HG02588 (cell line): ENCODE data around the gene BICD1.
"Not testable (repeated sequence)": the region's sequence is repeated elsewhere in the genome, so short reads cannot be mapped to it uniquely, and the experiment has no call there.

Experiments used
- ATAC-seq: cut with Tn5 transposase; IDR thresholded peaks from one replicate; pipeline ENCODE4 v1.9.1; 2021; ENCODE audit warnings: mild to moderate bottlenecking, moderate library complexity; ENCODE audit not compliant: unreplicated experiment

BICD1 gene

DNA sequence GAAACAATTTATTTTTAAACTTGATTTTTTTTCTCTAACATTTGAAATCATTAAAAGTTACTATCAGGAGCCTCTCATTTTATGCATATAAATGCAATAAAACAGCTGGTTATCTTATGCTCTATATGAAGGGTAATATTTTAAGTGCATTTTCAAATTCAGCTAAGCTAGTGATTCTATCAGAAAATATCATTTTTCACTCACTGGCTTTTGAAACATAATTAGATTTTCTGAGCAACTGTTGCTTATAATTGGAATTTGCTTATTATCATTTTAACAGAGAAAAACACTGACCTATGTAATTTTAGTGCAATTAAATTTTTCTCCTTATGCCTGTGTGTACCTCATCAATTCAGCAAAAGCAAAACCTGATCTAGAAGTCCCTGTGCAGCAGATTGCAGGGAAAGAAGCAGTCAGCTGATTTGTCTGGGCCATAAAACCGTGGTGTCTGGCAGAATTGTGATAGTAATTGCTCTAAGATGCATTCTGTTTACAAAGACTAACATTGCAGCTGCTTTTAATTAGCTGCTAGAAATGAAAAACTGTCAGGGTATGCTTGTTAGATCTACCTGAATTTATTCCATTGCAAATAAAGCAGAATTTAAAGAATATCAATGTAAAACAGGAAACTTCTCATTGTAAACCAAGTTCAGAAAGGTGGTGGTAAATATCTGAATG lies 75.0 kb downstream of the BICD1 start:
- ATAC-seq = no peak

DNA sequence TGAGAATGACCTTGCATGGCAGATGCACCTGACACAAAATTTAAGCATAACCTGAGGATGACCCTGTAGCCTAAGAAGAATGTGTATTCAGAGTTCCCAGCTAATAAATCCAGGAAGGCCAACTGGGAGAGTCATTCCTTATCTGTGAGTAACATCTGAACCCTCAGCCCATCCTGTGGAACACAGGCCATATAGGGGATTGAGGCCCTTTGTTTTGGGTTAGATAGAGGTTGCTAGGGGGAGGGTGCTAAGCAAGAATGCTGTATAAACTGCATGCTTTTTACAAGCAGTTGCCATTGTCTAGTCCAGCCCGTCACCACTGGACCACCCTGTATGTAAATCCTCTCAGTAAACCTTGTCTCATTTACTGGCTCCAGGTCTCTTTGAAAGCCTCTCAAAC lies 77.0 kb downstream of the BICD1 start:
- ATAC-seq = no peak

DNA sequence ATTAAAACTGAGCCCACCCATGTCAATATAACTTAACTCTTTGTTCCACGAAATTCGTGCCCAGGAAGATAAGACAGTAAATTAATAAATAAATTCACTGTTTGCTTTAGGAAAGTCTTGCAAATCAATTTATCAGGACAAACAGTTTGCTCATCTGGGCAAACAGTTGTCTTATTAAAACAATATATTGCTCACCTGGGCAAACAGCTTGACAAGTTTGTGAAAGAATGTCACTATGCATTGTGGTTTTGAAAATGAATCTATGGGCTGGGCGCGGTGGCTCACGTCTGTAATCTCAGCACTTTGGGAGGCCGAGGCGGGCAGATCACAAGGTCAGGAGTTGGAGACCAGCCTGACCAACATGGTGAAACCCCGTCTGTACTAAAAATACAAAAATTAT lies 80.5 kb downstream of the BICD1 start:
- not testable (repeated sequence) for ATAC-seq

DNA sequence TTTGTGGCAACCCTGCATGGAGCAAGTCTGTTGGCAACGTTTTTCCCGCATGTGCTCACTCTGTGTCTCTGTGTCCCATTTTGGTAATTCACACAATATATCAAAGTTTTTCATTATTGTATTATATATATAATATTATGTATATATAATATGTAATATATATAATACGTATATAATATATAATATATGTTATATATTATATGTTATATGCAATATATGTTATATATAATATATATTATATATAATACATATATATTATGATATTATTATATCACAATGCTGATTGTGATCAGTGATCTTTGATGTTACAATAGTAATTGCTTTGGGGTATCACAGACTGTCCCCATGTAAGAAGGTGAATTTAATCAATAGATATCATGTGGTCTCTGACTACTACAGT lies 84.8 kb downstream of the BICD1 start:
- no peak for ATAC-seq

DNA sequence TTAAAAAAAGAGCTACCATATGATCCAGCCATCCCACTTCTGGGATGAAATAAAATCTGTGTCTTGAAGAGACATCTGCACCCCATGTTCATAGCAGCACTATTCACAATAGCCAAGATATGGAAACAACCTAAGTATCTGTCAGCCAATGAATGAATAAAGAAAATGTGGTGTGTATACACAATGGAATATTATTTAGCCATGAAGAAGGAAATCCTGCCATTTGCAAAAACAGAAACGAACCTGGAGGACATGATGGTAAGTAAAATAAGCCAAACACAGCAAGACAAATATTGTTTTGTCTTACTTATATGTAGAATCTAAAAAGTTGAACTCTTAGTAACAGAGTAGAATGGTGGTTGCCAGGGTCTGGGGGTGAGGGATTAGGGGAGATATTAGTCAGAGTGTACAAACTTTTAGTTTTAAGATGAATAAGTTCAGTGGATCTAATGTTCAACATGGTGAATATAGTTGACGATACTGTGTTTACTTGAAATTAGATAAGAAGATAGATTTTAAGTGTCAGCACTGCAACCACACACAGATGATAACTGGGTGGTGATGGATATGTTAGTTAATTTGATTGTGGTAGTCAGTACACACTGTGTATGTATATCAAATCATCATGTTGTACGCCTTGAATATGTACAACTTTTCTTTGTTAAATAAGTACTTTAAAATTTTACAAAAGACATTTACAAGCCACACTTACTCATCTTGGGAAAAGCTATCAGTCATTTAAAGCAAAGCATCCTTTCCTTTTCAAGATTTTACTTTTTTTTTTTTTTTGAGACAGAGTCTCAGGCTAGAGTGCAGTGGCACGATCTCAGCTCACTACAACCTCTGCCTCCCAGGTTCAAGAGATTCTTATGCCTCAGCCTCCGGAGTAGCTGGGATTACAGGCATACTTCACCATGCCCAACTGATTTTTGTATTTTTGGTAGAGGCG lies 89.9 kb downstream of the BICD1 start:
- no peak for ATAC-seq

DNA sequence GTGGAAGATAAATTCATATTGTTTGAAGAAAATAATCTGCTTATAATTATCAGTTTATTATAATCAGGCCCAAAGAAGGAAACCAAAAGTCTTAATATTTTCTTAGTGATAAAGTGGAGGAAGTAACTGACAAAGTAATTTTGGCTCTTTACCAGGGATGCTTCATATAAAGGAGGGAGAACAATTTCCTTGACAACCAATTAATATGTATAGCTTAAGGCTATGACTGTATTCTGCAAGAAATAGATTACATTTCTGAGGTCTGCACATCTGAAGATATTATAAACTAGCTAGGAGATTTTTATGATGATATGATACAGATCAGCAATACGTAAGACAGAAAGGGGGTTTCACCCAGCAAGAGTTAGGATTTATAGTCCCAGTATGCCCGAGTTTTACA lies 90.8 kb downstream of the BICD1 start:
- ATAC-seq = no peak

DNA sequence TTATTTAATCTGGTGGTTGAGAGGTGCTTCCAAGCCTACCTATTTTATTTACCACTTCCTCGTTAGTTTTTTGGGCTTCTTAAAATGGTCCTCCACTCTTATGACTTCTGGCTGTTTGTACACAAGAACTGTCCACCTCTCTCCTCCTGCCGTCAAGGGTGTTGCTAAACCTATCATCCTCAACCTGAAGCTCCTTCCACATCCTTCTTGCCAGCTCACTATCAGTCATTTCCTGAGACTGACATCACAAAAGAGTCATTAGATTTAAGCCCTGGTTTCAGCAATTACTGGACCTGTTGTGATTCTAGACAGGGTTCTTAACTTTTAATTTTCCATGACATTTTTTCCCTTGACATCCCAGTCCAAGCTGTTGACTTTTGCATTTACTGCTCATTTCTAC lies 91.9 kb downstream of the BICD1 start:
- no peak for ATAC-seq

DNA sequence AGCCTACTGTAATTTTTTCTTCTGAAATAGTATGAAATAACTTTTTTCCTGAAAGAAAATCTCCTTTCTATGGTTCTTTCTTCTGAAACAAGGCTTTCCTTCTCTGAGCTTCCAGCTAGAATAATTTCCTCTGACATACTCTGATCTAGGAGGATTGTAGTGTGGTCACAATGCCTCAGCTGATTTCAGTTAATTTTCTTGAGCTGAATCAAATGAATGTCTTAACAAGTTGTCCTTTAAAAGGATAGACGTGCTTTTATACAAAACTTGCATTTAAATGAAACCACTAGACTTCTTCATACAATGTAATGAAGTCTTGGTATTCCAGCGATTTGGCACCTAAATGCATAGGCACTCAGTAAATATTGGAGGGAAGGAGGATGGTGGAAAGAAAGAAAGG lies 94.4 kb downstream of the BICD1 start:
- no peak for ATAC-seq

DNA sequence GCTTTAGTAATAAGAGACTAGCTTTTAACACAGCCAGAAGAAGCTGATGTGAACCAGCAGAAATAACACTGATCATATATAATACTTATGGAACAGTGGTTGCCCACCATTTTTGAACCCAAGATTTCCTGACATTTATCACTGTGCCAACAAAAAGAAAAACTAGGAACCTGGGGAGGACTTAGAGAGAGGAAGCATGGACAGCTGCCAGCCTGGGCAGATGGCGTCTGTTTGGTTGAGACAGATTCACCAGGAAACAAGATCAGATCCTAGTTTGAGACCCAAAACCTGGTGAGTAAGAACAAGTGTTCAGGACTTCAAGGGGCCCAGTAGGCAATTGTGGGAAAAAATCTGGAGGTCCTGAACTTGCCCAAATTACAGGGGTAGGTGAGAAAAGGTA lies 95.3 kb downstream of the BICD1 start:
- no peak for ATAC-seq

DNA sequence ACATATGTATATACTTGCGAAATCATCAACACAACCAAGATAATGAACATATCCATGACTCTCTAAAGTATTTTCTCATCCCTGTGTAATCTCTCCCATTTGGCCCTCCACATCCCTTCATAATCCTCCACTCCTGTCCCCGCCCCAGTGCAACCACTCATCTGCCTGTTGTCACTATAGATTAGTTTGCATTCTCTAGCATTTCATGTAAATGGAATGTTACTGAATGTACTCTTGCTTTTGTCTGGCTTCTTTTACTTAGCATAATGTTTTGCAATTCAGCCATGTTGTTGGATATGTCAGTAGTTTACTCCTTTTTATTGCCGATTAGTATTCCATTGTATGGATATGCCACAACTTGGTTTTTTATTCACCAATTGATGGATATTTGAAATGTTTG lies 99.1 kb downstream of the BICD1 start:
- ATAC-seq = no peak

DNA sequence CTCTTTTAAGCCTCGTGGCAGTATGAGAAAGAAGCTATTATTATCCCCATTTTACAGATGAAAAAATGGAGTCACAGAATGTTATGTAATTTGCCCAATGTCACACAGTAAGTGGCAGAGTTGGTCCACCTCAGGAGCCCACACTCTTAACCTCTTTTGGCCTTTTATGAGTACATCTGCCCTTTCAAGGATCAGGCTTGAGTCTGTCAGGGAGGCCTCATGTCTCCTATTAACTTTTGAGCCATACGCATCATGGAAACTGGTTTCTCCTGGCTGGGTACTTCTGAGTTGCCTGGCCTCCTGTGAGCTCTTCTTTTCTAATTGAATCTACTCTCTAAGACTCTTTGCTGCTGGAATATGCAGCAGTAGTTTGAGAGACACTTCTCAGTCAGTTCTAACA lies 101.7 kb downstream of the BICD1 start:
- ATAC-seq = no peak

DNA sequence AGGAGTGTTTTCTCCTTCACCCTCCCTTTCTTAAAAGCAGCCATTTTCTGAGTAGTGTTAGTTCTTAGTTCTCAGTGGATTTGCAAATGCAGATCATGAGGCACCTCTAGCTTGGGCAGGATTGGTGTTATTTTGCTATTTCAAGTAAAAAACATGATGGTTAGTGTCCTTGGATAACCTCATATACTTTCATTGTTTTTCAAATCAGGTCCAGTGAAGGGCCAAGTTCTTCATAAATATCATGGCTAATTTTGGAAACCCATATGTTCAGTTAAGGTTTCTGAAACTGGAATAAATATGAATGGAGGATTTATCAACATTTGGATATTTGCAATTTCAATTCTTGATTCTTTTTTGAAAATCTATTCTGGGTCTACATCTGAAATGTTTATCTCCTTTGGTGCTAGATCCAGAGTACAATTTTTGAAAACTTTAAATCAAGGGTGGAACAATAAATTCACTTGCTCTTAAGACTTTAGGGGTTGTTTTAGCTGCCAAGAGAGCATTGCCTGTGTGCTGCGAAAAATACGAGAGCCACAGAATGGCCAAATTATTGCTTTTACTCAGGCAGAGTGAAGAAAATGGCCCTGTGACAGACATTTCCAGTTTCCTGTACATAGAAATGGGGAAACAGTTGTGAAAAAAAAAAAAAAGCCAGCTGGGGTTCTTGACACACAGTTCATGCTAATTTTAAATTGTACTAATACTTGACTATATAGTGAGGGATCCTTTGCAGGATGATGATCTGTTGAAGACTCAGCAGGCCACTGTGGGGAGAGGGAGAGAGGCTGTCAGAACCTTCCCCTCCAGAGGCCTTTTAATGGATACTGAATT lies 104.6 kb downstream of the BICD1 start:
- ATAC-seq = no peak

DNA sequence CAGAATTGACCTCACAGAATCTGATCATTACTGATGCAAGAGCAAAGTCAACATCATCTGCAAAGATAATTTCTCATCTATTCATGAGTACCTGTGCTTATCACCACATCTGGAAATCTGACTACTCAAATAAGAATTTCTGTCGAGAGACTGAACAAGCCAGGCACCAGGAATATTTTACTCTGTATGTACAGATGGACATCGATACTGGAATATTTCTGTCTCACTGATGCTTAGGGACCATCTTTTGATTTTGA lies 105.2 kb downstream of the BICD1 start:
- no peak for ATAC-seq

DNA sequence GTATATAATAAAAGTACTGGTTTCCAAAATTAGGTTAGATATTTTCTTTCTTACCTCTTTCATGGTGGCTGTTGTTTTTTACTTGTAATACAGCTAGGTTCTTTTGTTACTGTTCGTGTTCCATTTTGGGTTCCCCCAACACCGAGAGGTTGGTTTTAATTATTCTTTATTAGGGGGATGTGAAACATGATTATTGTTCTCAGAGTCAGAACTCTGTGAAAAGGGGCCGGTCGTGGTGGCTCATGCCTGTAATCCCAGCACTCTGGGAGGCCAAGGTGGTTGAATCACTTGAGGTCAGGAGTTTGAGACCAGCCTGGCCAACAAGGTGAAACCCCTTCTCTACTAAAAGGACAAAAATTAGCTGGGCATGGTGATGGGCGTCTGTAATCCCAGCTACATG lies 108.1 kb downstream of the BICD1 start:
- no peak for ATAC-seq

DNA sequence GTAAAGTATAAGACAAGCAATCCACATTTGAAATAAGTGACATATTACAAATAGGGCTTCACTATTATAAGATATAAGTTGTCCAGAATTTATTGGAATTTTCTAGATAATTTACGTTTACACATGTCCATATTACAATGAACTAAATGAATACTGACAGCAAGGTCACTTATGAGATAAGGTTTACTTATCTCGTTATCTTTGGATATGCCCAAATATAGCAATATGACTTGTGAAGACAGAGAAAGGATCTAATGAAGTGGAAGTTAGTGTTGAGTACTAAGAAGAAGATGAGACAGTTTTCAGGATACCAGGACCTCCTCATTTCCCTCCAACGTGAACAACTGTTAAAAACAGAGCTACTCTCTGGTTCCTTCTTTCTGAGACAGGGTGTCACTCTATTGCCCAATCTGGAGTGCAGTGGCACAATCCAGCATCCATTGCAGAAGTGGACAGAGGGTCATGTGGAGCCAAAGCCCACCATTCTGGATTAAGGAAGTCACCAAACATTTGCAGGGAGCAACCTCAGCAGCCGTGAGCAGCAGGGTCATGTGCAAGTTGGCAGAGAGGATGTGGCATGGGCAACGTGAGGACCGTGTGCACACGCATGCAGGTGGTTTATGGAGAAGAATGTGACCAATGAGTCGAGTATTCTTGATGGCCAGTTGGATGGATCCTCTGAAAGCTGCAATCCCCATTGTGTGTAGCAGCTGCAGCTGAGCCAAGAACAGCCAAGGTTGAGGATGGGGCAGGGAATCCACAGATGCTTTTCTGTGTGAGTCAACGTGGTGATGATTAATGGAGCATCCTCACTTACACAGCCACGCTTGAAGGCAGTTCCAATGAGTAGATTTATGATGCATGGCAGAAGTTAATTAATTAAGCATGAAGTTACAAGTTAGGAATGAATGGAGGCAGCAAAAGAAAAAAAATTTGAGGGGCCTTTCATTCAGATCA lies 111.0 kb downstream of the BICD1 start:
- ATAC-seq = no peak

DNA sequence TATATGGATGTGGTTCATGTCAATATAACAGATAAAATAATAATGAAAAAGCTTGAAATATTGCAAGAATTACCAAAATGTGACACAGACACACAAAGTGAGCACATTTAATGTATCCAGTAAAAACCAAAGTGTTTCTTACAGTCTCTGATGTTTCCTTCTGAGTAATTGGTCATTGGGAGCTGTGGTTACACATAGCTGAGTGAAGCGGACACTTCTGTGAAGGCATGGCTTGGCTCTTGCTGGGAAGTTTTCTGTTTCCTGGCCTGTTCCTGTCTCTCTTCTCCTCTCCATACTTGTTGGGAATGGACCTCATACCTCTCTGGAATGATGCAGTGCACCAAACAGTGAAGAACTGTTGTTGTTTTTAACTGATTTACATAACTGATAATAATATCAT lies 117.3 kb downstream of the BICD1 start:
- ATAC-seq = no peak

DNA sequence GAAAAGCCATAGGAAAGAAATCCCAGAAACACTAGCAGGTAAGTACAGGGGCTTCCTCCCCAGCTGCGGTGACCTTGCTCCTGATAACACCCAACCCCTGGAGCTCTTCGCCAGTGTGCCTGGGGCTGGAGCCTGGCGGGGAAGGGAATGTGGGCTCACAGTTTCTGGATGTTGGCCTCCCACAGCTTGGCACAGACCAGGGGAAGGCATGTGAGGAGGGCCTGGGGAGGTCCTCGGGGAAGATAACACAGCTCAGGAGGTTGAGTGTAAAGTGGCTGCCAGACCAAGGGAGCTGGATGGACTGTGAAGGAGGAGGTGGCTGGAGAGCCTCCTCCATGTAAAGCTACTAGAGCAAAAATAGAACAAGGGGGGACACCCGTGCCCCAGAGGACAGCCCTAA lies 120.1 kb downstream of the BICD1 start:
- no peak for ATAC-seq

DNA sequence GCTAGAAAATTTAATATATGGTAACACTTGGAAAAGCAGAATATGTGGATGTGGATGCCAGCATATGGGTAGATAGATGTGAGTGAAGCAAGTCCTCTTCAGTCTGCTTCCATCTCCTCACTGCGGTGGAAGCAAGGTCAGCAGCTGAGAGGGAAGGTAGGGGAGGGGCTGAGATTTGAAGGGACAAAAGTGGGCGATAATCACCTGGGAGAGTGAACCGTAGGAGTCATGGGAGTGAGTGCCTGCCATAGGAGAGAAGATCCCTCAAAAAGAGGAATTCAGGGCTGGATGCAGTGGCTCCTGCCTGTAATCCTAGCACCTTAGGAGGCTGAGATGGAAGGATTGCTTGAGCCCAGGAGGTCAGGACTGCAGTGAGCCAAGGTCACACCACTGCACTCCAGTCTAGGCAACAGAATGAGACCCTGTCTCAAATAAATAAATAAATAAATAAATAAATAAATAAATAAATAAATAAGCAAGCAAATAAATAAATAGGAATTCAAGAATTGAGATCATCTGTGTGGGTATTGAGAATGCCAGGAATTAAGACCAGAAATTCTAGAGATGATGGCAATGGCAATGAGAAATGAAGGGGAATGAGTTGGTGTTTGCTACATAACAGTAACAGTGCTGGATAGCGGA lies 123.4 kb downstream of the BICD1 start:
- ATAC-seq = no peak

DNA sequence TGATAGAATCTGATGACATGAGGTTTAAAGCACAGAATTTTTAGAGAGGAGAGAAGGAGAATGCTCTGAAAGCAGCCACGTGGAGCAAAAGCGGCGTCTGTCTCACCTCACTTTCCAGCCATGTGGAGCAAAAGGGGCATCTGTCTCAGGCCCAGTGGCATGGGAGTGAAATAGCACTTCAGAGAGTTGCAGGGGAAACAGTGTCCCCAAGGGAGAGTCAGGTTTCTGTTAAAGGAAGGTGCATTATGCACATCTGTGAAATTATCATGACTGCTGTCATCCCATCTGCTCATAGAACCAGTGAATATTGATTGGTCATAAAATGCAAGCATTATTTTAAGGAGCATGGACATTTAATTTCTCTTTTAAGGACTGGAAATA lies 124.0 kb downstream of the BICD1 start:
- no peak for ATAC-seq

DNA sequence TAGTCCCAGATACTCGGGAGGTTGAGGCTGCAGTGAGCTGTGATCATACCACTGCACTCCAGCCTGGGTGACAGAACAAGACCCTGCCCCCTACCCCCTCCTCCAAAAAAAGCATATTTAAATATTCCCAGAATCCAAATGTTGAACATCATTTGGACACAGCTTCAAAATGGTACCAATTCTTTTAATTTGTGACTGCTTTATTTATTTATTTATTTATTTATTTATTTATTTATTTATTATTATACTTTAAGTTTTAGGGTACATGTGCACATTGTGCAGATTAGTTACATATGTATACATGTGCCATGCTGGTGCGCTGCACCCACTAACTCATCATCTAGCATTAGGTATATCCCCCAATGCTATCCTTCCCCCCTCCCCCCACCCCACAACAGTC lies 124.7 kb downstream of the BICD1 start:
- not testable (repeated sequence) for ATAC-seq
